HepG2 (cell line): ENCODE results near the gene RASIP1. TPM values are rescaled to one million over a fixed set of nuclear protein-coding genes. Genes with fewer than 3 reads are reported as not detected.

Experiments
- ATAC-seq: fragments of 200-7000 bp; cut with Tn5 transposase; 3 replicates; pipeline ENCODE4 v1.9.1; 2020; ENCODE audit warnings: mild to moderate bottlenecking, moderate library complexity
- BruUV-seq: library from RNA; stranded (reverse); fragments of 400-500 nt; replicated peaks from 2 replicates; lab custom pipeline; 2021; lab: Mats Ljungman, UMichigan
- CTCF ChIA-PET: fragments of 300-600 bp; formaldehyde crosslinking; extraction: SDS; loops from one replicate; lab custom pipeline; 2021; ENCODE audit warnings: low total read pairs, inconsistent platforms, low intra/inter-chr PET ratio; lab: Yijun Ruan, JAX
- POLR2A ChIA-PET: fragments of 350-600 bp; sonication (Branson Sonifier 250); formaldehyde crosslinking; loops from one replicate; lab custom pipeline; 2020; ENCODE audit warnings: antibody characterized with exemption, inconsistent platforms; lab: Yijun Ruan, JAX
- DNase-seq: peaks from one replicate; pipeline ENCODE4 v3.0.0-alpha.2; 2015; ENCODE audit warnings: low spot score
- FAIRE-seq: peaks from 3 replicates; lab custom pipeline; 2011; peaks lifted over from hg19 to GRCh38; lab: Jason Lieb, UNC
- H2AFZ ChIP-seq: one replicate; pipeline ENCODE4 v1.6.1; 2011; ENCODE audit warnings: low read length, inconsistent platforms
- H3K27ac ChIP-seq: fragments of 300-600 bp; 3 replicates; pipeline ENCODE4 v1.8.0; 2011; ENCODE audit warnings: mixed run types, mild to moderate bottlenecking, mixed read lengths, low read length, inconsistent platforms; ENCODE audit not compliant: insufficient read depth; ENCODE audit errors: extremely low read length
- H3K27me3 ChIP-seq, 2 experiments: fragments of 200-600 bp in 1 of 2; 2 replicates in 1 of 2; 3 replicates in 1 of 2; pipeline versions ENCODE4 v1.6.0 to v1.8.0; 2011; ENCODE audit warnings: low read length in 2 of 2, mild to moderate bottlenecking in 2 of 2, moderate library complexity in 2 of 2, inconsistent platforms in 1 of 2; ENCODE audit not compliant: insufficient read depth in 2 of 2, control insufficient read depth in 1 of 2
- H3K36me3 ChIP-seq, 2 experiments: fragments of 200-600 bp in 1 of 2; replicated peaks in 1 of 2; 2 replicates in 1 of 2; 3 replicates in 1 of 2; pipeline versions ENCODE4 v1.5.1 to v1.8.0; 2011; ENCODE audit warnings: low read length in 2 of 2, inconsistent platforms in 1 of 2; ENCODE audit not compliant: insufficient read depth in 2 of 2, control insufficient read depth in 1 of 2
- H3K4me1 ChIP-seq: 2 replicates; pipeline ENCODE4 v1.5.1; 2012; ENCODE audit warnings: low read length, inconsistent platforms; ENCODE audit not compliant: insufficient read depth
- H3K4me2 ChIP-seq: 2 replicates; pipeline ENCODE4 v1.6.0; 2011; ENCODE audit warnings: low read depth, low read length, inconsistent platforms
- H3K4me3 ChIP-seq, 3 experiments: fragments of 200-600 bp in 1 of 3; sonication (generic), shearing (Covaris generic) in 1 of 3; replicated peaks in 1 of 3; 2 replicates each; pipeline ENCODE4 v1.5.1; 2011 to 2016; ENCODE audit warnings: low read length in 3 of 3, inconsistent platforms in 2 of 3, low read depth in 2 of 3, mild to moderate bottlenecking in 2 of 3, control low read depth in 1 of 3, mixed read lengths in 1 of 3; ENCODE audit not compliant: insufficient read depth in 1 of 3
- H3K79me2 ChIP-seq: one replicate; pipeline ENCODE4 v1.6.1; 2011; ENCODE audit warnings: low read length, inconsistent platforms; ENCODE audit not compliant: insufficient read depth
- H3K9ac ChIP-seq: 2 replicates; pipeline ENCODE4 v1.6.0; 2011; ENCODE audit warnings: mild to moderate bottlenecking, low read depth, low read length, inconsistent platforms; ENCODE audit not compliant: insufficient read depth
- H3K9me3 ChIP-seq: 2 replicates; pipeline ENCODE4 v1.5.1; 2012; ENCODE audit warnings: mild to moderate bottlenecking, low read length
- H4K20me1 ChIP-seq: 2 replicates; pipeline ENCODE4 v1.6.0; 2011; ENCODE audit warnings: inconsistent platforms, mild to moderate bottlenecking, low read length, moderate library complexity; ENCODE audit not compliant: insufficient read depth
- BRCA1 ChIP-seq: sonication (generic); formaldehyde crosslinking; IDR thresholded peaks from 2 replicates; pipeline ENCODE4 v1.4.0; 2020; ENCODE audit warnings: missing genetic modification reagents
- CTCF ChIP-seq: sonication (generic); formaldehyde crosslinking; IDR thresholded peaks from 2 replicates; pipeline ENCODE4 v1.5.0; 2020; ENCODE audit warnings: mild to moderate bottlenecking, missing genetic modification reagents, moderate library complexity
- FOXJ3 ChIP-seq: sonication (generic); formaldehyde crosslinking; IDR thresholded peaks from 2 replicates; pipeline ENCODE4 v1.4.0; 2020; ENCODE audit warnings: missing genetic modification reagents, mild to moderate bottlenecking, borderline replicate concordance
- MAF1 ChIP-seq: sonication (generic); formaldehyde crosslinking; IDR thresholded peaks from 2 replicates; pipeline ENCODE4 v1.5.0; 2020; ENCODE audit warnings: missing genetic modification reagents, borderline replicate concordance
- NR2F1 ChIP-seq, 2 experiments: fragments of 450-650 bp in 1 of 2; formaldehyde crosslinking in 1 of 2; IDR thresholded peaks; 2 replicates each; pipeline versions ENCODE4 v1.5.0 to v1.6.1; 2016 to 2020; ENCODE audit warnings: mild to moderate bottlenecking in 1 of 2, missing compliant biosample characterization in 1 of 2, missing genetic modification reagents in 1 of 2, moderate library complexity in 1 of 2
- SALL1 ChIP-seq: sonication (generic); formaldehyde crosslinking; IDR thresholded peaks from 2 replicates; pipeline ENCODE4 v1.8.0; 2022; ENCODE audit warnings: mild to moderate bottlenecking, missing genetic modification reagents
- SAP130 ChIP-seq: IDR thresholded peaks from 2 replicates; pipeline ENCODE4 v1.6.1; 2016; ENCODE audit warnings: low read depth
- STAG1 ChIP-seq: sonication (generic); formaldehyde crosslinking; IDR thresholded peaks from 2 replicates; pipeline ENCODE4 v1.4.0; 2020; ENCODE audit warnings: missing genetic modification reagents
- YEATS4 ChIP-seq: sonication (generic); formaldehyde crosslinking; IDR thresholded peaks from 2 replicates; pipeline ENCODE4 v1.4.0; 2020; ENCODE audit warnings: missing genetic modification reagents, borderline replicate concordance
- ZIK1 ChIP-seq: sonication (generic); formaldehyde crosslinking; IDR thresholded peaks from 2 replicates; pipeline ENCODE4 v1.5.0; 2020; ENCODE audit warnings: mild to moderate bottlenecking, low read depth, missing genetic modification reagents, borderline replicate concordance
- ZKSCAN1 ChIP-seq: fragments of 150-350 bp; IDR thresholded peaks from 2 replicates; pipeline ENCODE4 v1.6.1; 2014; ENCODE audit warnings: low read length
- ZNF431 ChIP-seq: sonication (generic); formaldehyde crosslinking; IDR thresholded peaks from 2 replicates; pipeline ENCODE4 v1.9.0; 2022; ENCODE audit warnings: missing genetic modification reagents, low read depth, mild to moderate bottlenecking, borderline replicate concordance
- ZNF589 ChIP-seq: sonication (generic); formaldehyde crosslinking; conservative IDR thresholded peaks from 2 replicates; pipeline ENCODE4 v1.8.0; 2022; ENCODE audit warnings: mild to moderate bottlenecking, moderate library complexity, missing genetic modification reagents
- ZNF652 ChIP-seq: IDR thresholded peaks from 2 replicates; pipeline ENCODE4 v1.6.1; 2016; ENCODE audit warnings: low read depth, borderline replicate concordance
- ZNF768 ChIP-seq: sonication (generic); formaldehyde crosslinking; IDR thresholded peaks from 2 replicates; pipeline ENCODE4 v1.4.0; 2020; ENCODE audit warnings: missing genetic modification reagents
- ZNF770 ChIP-seq: sonication (generic); formaldehyde crosslinking; IDR thresholded peaks from 2 replicates; pipeline ENCODE4 v1.5.0; 2020; ENCODE audit warnings: mild to moderate bottlenecking, missing genetic modification reagents
- ZNF792 ChIP-seq: IDR thresholded peaks from 2 replicates; pipeline ENCODE4 v1.6.1; 2016
- ZSCAN21 ChIP-seq: sonication (generic); formaldehyde crosslinking; IDR thresholded peaks from 2 replicates; pipeline ENCODE4 v1.8.0; 2022; ENCODE audit warnings: mild to moderate bottlenecking, missing genetic modification reagents, moderate library complexity, borderline replicate concordance
- WGBS: methylation state at CpG from one replicate; pipeline ENCODE4 v1.1.6; 2017; ENCODE audit warnings: low lambda C conversion rate; 5-methylcytosine and 5-hydroxymethylcytosine counted together
- in situ Hi-C: cut with HindIII; loops from 2 replicates; pipeline ENCODE4 v1.10.0; 2017; ENCODE audit warnings: low pct_unique_long_range_greater_than_20kb; ENCODE audit not compliant: extremely low pct_ligation_motif_present
- intact Hi-C: fragments of 100-400 bp; cut with micrococcal nuclease; formaldehyde crosslinking; loops from one replicate; pipeline ENCODE4 v1.10.0; 2022; ENCODE audit not compliant: unreplicated experiment
- polyA plus RNA-seq, 8 experiments: library from polyadenylated mRNA; depleted of rRNA in 3 of 8; stranded (reverse) in 7 of 8; unstranded in 1 of 8; fragments of >200 nt; fragmentation: Illumina TruSeq in 4 of 8; extraction: Trizol in 4 of 8; gene quantifications; 2 replicates each; pipeline versions ENCODE4 v1.2.1 to v1.2.3, GENCODE V29; 2011 to 2016; ENCODE audit warnings: low read depth in 4 of 8, missing spikeins in 1 of 8, mixed read lengths in 1 of 8; ENCODE audit not compliant: insufficient read depth in 1 of 8
- total RNA-seq, 5 experiments: library from RNA; depleted of rRNA; stranded (reverse); fragments of >200 nt; fragmentation: Illumina TruSeq; extraction: Trizol; gene quantifications; 2 replicates each; pipeline ENCODE4 v1.2.3, GENCODE V29; 2016; ENCODE audit warnings: low read depth in 1 of 5
- TF ChIP-seq, protein P1 (sequence below): sonication (generic); formaldehyde crosslinking; conservative IDR thresholded peaks from 2 replicates; pipeline ENCODE4 v1.4.0; 2020; ENCODE audit warnings: missing genetic modification reagents

The RASIP1 gene
- total and polyA plus RNA-seq, 2 of the 13 experiments (the other 11 are each of a cell fraction or from before 2014, with no cell fraction given): 0.44 to 0.58 TPM

DNA sequence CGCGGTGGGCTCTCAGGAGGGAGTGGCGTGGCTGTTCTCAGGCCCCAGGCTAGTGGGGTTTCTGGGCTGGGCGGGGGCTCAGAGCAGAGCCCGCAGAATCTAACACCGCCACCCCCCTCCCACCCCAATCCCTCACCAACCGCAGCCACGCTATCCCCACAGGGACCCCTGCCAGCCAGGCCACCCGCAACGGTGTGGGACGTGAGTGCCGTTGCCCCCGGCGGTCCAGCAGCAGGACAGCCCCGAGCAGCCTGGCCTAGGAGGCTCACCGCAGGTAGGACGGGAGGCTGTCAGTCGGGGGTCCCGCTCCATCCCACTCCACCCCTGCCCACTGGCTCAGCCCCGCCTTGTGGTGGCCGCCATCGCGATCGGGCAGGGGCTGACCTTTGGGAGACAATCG lies 67.4 kb downstream of the RASIP1 start, which contains the start of gene NTN5 (continued):
- TF ChIP-seq YEATS4 (CRISPR knock-in tag): no peak
- no peak for TF ChIP-seq NR2F1 (CRISPR knock-in tag; IDR thresholded peaks at IDR 0.05)
- no peak for TF ChIP-seq ZKSCAN1
- no peak for TF ChIP-seq BRCA1
- TF ChIP-seq, protein P1, sequence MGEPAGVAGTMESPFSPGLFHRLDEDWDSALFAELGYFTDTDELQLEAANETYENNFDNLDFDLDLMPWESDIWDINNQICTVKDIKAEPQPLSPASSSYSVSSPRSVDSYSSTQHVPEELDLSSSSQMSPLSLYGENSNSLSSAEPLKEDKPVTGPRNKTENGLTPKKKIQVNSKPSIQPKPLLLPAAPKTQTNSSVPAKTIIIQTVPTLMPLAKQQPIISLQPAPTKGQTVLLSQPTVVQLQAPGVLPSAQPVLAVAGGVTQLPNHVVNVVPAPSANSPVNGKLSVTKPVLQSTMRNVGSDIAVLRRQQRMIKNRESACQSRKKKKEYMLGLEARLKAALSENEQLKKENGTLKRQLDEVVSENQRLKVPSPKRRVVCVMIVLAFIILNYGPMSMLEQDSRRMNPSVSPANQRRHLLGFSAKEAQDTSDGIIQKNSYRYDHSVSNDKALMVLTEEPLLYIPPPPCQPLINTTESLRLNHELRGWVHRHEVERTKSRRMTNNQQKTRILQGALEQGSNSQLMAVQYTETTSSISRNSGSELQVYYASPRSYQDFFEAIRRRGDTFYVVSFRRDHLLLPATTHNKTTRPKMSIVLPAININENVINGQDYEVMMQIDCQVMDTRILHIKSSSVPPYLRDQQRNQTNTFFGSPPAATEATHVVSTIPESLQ: no peak
- TF ChIP-seq ZNF589: no peak
- no peak for TF ChIP-seq ZNF431 (CRISPR knock-in tag)
- no peak for TF ChIP-seq MAF1 (CRISPR knock-in tag)

- in situ Hi-C loops (loop anchor here (10.0 kb wide), 2 partner anchors 113 to 163 kb away; partner anchors contain the start of gene HSD17B14), intact Hi-C loops (no loop called here)
- Histone ChIP-seq H3K4me3 (peak overlapping the region in 1 of 3 experiments; percentile 44; a peak in 1 of 6 replicates), H3K9me3 (no peaks in the 10 kb centered on the region), H3K9ac (no peak overlapping the region), H3K27ac (no peak overlapping the region), H3K4me1 (peaks cover 16% of the 10 kb centered on the region), H3K79me2 (no peaks in the 10 kb centered on the region), H3K36me3 (no peaks in the 10 kb centered on the region), H2AFZ (no peak overlapping the region), H4K20me1 (no peaks in the 10 kb centered on the region), H3K27me3 (peaks cover 4 to 22% of the 10 kb centered on the region in 2 experiments; a peak in 4 of 5 replicates), H3K4me2 (peak overlapping the region; percentile 57; the same call in 1 of the 2 replicates)
- FAIRE-seq (no peak), ATAC-seq (peak; percentile 20; the same call in 2 of the 3 replicates), DNase-seq (no peak)
- ChIA-PET CTCF (no interaction called here), POLR2A (no interaction called here)
- TF ChIP-seq ZIK1 (CRISPR knock-in tag) (no peak), SALL1 (CRISPR knock-in tag) (0 out of 2 replicates have a peak, but pooled peaks have one; percentile 9), STAG1 (CRISPR knock-in tag) (peak; percentile 22), ZSCAN21 (no peak), CTCF (CRISPR knock-in tag) (peak; percentile 43; the same call in 1 of the 2 replicates), ZNF770 (CRISPR knock-in tag) (peak; percentile 94), ZNF768 (CRISPR knock-in tag) (peak; percentile 94), SAP130 (CRISPR knock-in tag) (no peak), FOXJ3 (CRISPR knock-in tag) (no peak), ZNF652 (CRISPR knock-in tag) (peak; percentile 19; the same call in 1 of the 2 replicates), ZNF792 (CRISPR knock-in tag) (no peak)
- BruUV-seq: no TSS peak
- 39% methylated on average over 4 of the region's 10 CpGs for WGBS
Observed at GRCh38 chr19:48671446-48671995, 68.9 kb downstream of the RASIP1 start.
